ENCODE results near the gene UNC93B1.

GRCh38 chr11:68053117-68053516 lies 49.2 kb upstream of the UNC93B1 start:
- TF ChIP-seq, protein P1, sequence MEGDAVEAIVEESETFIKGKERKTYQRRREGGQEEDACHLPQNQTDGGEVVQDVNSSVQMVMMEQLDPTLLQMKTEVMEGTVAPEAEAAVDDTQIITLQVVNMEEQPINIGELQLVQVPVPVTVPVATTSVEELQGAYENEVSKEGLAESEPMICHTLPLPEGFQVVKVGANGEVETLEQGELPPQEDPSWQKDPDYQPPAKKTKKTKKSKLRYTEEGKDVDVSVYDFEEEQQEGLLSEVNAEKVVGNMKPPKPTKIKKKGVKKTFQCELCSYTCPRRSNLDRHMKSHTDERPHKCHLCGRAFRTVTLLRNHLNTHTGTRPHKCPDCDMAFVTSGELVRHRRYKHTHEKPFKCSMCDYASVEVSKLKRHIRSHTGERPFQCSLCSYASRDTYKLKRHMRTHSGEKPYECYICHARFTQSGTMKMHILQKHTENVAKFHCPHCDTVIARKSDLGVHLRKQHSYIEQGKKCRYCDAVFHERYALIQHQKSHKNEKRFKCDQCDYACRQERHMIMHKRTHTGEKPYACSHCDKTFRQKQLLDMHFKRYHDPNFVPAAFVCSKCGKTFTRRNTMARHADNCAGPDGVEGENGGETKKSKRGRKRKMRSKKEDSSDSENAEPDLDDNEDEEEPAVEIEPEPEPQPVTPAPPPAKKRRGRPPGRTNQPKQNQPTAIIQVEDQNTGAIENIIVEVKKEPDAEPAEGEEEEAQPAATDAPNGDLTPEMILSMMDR (IDR thresholded peaks at IDR 0.05), result no peak
- no peak for TF ChIP-seq POLR2AphosphoS5 (IDR thresholded peaks at IDR 0.05)
- TF ChIP-seq EP300 (IDR thresholded peaks at IDR 0.05), result no peak
- TF ChIP-seq POLR2A (IDR thresholded peaks at IDR 0.05), result no peak
